HG02610 (cell line): Measurements from ENCODE around the gene EPHB2.

Source experiments
- ATAC-seq: cut with Tn5 transposase; IDR thresholded peaks from one replicate; pipeline ENCODE4 v1.9.1; 2021; ENCODE audit warnings: mild to moderate bottlenecking, moderate library complexity; ENCODE audit not compliant: unreplicated experiment

Gene EPHB2

GRCh38 chr1:22777388-22778057 is 66.9 kb downstream of the EPHB2 start:
- ATAC-seq: no peak

DNA sequence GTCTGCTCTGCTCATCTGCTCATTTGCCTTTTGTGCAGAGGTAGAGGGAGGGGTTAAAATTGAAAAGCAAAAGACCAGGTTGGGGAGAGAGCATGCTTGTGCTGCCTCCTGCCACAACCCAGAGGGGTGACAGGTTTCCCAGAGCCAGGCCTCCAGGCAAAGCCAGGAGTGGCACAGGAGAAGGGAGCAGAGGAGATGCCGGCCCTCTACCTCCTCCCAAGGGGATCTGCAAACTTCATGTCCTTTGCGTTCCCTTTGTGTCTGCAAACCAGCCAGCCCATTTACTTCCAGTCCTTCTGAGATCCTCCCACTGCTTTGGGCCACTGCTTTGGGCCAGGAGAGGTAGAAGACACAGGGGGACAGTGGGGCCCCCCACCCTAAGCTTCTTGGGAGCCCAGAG is 67.8 kb downstream of the EPHB2 start:
- no peak for ATAC-seq

DNA sequence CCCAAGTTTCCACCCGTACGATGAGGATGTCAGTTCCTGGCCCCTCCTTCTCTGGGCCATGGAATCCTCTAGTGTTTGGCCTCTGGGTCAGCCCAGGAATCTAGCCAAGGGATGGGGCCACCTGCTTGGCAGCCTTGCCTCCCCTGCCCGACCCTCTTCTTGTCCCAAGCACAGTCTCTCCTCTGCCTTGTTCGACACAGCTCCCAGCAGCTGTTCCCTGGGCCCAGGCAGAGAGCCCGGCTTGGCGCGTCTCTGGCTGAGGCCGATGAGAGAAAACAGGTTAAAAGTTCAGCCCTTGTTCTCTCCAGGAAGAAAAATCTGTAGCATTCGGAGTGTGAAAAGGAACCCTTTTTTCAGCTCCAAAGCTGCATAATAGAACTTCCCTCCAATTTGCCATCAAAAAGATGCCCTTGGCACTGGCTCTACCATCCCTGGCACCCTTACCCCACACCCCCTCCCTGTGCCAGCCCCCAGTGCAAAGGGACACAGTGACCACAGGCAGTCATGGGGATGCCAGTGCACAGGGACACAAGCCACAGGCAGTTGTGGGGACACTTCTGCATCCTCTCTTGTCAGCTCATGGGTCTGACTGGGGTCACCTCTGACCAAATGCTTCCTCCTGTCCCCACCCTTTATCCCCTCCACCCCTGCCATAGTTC is 68.4 kb downstream of the EPHB2 start:
- no peak for ATAC-seq

- no peak for ATAC-seq
Observed at GRCh38 chr1:22780696-22781095, 70.1 kb downstream of the EPHB2 start.

GRCh38 chr1:22781483-22781882 is 70.8 kb downstream of the EPHB2 start:
- ATAC-seq: no peak

GRCh38 chr1:22782406-22782805 is 71.8 kb downstream of the EPHB2 start:
- ATAC-seq: no peak

GRCh38 chr1:22784317-22784716 is 73.7 kb downstream of the EPHB2 start:
- no peak for ATAC-seq

GRCh38 chr1:22784737-22785136 is 74.1 kb downstream of the EPHB2 start:
- no peak for ATAC-seq

GRCh38 chr1:22786101-22786500 is 75.5 kb downstream of the EPHB2 start:
- ATAC-seq: no peak

DNA sequence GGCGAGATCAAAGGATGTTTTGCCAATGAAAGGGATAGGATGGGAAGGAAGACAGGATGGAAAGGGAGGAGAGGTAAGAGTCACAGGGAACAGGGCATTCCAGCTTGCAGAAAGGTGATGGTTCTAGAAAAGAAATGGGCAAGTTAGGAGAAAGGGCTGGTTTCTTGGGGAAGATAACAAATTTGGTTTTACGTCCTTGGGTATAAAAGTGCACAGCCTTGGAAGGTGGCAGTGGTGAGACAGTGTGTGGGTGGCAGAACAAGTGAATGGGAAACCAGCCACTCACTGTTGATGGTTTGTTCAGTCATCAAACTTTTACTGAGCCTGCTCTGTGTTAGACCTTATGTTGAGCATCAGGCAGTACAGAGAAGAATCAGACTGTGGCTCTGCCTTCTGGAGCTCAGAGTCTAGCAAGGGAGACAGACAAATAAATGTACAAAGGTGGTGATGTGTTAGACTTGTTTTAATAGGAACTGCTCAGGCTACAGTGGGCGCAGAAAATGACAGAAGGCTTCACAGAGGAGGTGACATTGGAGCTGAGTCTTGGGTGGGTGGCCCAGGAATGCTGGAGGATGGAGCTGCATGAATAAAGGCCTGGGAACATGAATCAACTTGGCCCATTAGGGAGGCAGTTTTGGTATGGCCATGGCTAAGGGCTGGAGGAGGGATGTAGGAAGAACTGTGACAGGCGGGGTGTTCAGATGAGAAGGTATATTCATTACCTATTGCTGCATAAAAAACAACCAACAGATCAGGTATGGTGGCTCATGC is 76.3 kb downstream of the EPHB2 start:
- ATAC-seq: no peak

DNA sequence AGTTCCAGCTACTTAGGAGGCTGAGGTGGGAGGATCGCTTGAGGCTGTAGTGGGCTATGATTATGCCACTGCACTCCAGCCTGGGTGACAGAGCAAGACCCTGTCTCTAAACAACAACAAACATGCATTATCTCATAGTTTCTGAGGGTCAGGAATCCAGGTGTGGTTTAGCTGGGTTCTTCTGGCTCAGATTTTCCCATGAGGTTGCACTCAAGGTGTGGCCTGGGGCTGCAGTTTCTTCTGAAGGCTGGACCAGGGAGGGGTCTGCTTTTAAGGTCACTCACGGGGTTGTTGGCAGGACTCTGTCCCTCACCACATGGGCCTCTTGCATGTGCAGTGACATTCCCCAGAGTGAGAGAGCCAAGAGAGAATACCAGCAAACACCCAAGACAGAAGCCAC is 77.0 kb downstream of the EPHB2 start:
- ATAC-seq: no peak

GRCh38 chr1:22788254-22788661 is 77.6 kb downstream of the EPHB2 start:
- ATAC-seq: no peak

- no peak for ATAC-seq
Observed at GRCh38 chr1:22789356-22789994, 78.8 kb downstream of the EPHB2 start.

- no peak for ATAC-seq
Observed at GRCh38 chr1:22790232-22791008, 79.8 kb downstream of the EPHB2 start.

- no peak for ATAC-seq
Observed at GRCh38 chr1:22791831-22792347, 81.2 kb downstream of the EPHB2 start.

GRCh38 chr1:22792396-22793160 is 81.9 kb downstream of the EPHB2 start:
- ATAC-seq: no peak

- ATAC-seq: no peak
Observed at GRCh38 chr1:22793647-22794046, 83.0 kb downstream of the EPHB2 start.

DNA sequence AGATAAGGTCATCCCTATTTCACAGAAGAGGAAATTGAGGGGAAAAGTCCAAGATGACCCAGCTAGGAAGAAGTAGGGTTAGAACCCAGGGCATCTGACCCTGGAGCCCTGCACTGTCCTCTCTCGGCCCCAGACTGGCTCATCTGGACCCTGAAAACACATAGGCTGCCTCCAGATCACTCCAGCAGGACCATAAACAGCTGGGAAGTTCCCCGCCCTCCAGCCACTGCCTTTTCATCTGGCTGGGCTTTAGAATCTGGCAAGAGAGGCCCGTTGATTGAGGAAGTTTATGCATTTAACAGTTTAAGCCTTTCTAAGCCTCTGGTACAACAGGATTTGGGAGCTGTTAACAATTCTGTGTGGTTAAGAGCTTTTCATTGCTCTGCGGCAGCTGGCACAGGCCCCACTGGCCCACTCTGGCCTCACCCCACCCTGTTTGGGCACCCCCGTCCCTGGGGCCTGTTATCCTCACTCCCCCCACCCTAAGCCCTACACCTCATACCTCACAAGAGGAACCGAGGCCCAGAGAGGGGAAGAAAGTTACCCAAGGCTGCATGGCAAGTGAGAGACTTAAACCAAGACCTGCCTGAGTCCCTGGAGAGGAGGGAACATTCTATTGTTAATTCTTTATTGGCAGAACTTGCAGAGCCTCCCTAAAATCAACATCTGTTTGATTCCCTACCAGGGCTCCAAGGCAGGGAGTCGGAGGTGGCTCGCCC is 84.2 kb downstream of the EPHB2 start:
- no peak for ATAC-seq

DNA sequence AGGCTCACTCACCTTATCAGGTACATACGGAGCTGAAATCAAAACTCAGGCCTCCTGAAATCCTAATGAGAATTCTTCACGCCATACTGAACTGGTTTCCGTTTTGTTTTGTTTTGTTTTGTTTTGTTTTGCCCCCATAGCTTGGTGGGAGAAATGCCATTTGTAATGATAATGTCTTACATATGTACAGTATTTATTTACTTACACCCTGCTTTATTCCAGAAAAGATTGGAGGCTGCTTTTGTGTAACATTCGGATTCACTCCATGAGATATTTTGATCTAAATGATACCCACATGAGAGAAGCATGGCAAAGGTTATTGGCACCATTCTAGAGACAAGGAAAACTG is 84.7 kb downstream of the EPHB2 start:
- no peak for ATAC-seq
